PC-9 (cell line): ENCODE results near the gene ME1. TPM values are rescaled to one million over a fixed set of nuclear protein-coding genes. Genes with fewer than 3 reads are reported as not detected.
"Not testable (repeated sequence)": the region's sequence is repeated elsewhere in the genome, so short reads cannot be mapped to it uniquely, and the experiment has no call there.

Source experiments
- BruUV-seq: library from RNA; stranded (reverse); fragments of 400-500 nt; replicated peaks from 2 replicates; lab custom pipeline; 2021; lab: Mats Ljungman, UMichigan
- CTCF ChIA-PET: fragments of 300-600 bp; sonication (Branson Sonifier 250); formaldehyde crosslinking; loops from one replicate; lab custom pipeline; 2022; ENCODE audit warnings: antibody characterized with exemption; lab: Charles Lee
- POLR2A ChIA-PET: fragments of 300-600 bp; sonication (Branson Sonifier 250); formaldehyde crosslinking; loops from one replicate; lab custom pipeline; 2022; ENCODE audit warnings: antibody characterized with exemption; ENCODE audit not compliant: unreplicated experiment; lab: Charles Lee
- DNase-seq, 2 experiments: peaks; one replicate each; pipeline versions ENCODE4 v3.0.0 to v3.0.0-alpha.2; 2015 to 2022; ENCODE audit warnings: mixed read lengths in 1 of 2
- H2AFZ ChIP-seq: fragments of 200-600 bp; sonication (generic); 2 replicates; pipeline ENCODE4 v1.8.1; 2017; ENCODE audit warnings: antibody characterized with exemption
- H3F3A ChIP-seq: fragments of 200-600 bp; sonication (generic); 2 replicates; pipeline ENCODE4 v1.8.1; 2017; ENCODE audit warnings: antibody characterized with exemption, mild to moderate bottlenecking, low read depth; ENCODE audit not compliant: insufficient read depth
- H3K27ac ChIP-seq: fragments of 200-600 bp; sonication (generic); 2 replicates; pipeline ENCODE4 v1.6.1; 2016; ENCODE audit warnings: mixed run types
- H3K27me3 ChIP-seq: fragments of 200-600 bp; sonication (generic); 2 replicates; pipeline ENCODE4 v1.6.1; 2016; ENCODE audit warnings: low read depth, mixed run types; ENCODE audit not compliant: insufficient read depth
- H3K36me3 ChIP-seq: fragments of 200-600 bp; sonication (generic); 2 replicates; pipeline ENCODE4 v1.6.1; 2016; ENCODE audit warnings: low read depth, mixed run types
- H3K4me1 ChIP-seq: fragments of 200-600 bp; sonication (generic); replicated peaks from 2 replicates; pipeline ENCODE4 v1.6.1; 2016; ENCODE audit warnings: mixed run types; ENCODE audit not compliant: insufficient read depth
- H3K4me2 ChIP-seq: fragments of 200-600 bp; sonication (generic); 2 replicates; pipeline ENCODE4 v1.6.1; 2017; ENCODE audit warnings: mixed run types
- H3K4me3 ChIP-seq: fragments of 200-600 bp; sonication (generic); 2 replicates; pipeline ENCODE4 v1.6.1; 2016; ENCODE audit warnings: mixed run types
- H3K79me2 ChIP-seq: fragments of 200-600 bp; sonication (generic); 2 replicates; pipeline ENCODE4 v1.6.1; 2017; ENCODE audit warnings: low read depth, mixed run types
- H3K9me2 ChIP-seq: fragments of 200-600 bp; sonication (generic); 2 replicates; pipeline ENCODE4 v1.8.1; 2017; ENCODE audit warnings: mild to moderate bottlenecking; ENCODE audit not compliant: insufficient read depth
- H3K9me3 ChIP-seq: fragments of 200-600 bp; sonication (generic); 2 replicates; pipeline ENCODE4 v1.8.1; 2016; ENCODE audit warnings: low read depth; ENCODE audit not compliant: insufficient read depth
- H4K20me1 ChIP-seq: fragments of 200-600 bp; sonication (generic); 2 replicates; pipeline ENCODE4 v1.8.1; 2017; ENCODE audit not compliant: insufficient read depth
- EZH2 ChIP-seq: fragments of 200-600 bp; sonication (generic); IDR thresholded peaks from 2 replicates; pipeline ENCODE4 v1.8.0; 2017; ENCODE audit warnings: antibody characterized with exemption, low read depth
- intact Hi-C: fragments of 100-400 bp; cut with micrococcal nuclease; formaldehyde crosslinking; loops from one replicate; pipeline ENCODE4 v1.10.0; 2022; ENCODE audit not compliant: unreplicated experiment
- total RNA-seq: library from RNA; stranded (reverse); gene quantifications from 2 replicates; pipeline ENCODE4 v1.2.3, GENCODE V29; 2021
- TF ChIP-seq, protein P1 (sequence below): fragments of 200-600 bp; sonication (generic); conservative IDR thresholded peaks from 2 replicates; pipeline ENCODE4 v1.6.1; 2017; ENCODE audit warnings: mixed run types, antibody characterized with exemption, mild to moderate bottlenecking, moderate library complexity

ME1 gene
- total RNA-seq, 1 experiment from 2014 or later: 111 TPM

DNA sequence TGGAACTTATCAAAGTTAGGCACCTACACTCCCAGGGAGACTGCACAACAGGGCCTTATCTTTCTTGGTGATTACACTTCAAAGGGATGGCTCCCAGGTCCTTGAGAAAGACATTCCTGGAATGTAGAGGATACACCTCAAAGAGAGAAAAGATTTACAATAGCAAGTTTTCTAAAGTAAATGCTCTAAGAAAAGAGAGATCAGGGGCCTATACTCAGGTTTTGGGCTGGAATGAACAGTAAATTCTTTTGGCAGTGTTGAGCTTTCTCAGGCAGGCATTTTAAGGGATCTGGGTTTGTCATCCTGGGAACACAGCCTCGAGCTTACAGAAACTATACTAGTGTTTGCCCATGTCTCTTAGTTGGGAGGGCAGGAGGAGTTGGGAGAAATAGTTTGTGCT lies 31.7 kb upstream of the ME1 start:
- ChIA-PET POLR2A (no interaction called here), CTCF (no interaction called here)
- H3K79me2 ChIP-seq: no peaks in the 10 kb centered on the region
- H3K4me3 ChIP-seq: no peak overlapping the region
- H3K4me1 ChIP-seq: no peaks in the 10 kb centered on the region
- BruUV-seq: no TSS peak
- no peak for DNase-seq
- no peak overlapping the region for H2AFZ ChIP-seq
- no peaks in the 10 kb centered on the region for H3F3A ChIP-seq
- no peak overlapping the region for H3K27ac ChIP-seq
- intact Hi-C loops: no loop called here
- no peaks in the 10 kb centered on the region for H3K9me2 ChIP-seq
- H3K27me3 ChIP-seq: no peaks in the 10 kb centered on the region
- H3K9me3 ChIP-seq: no peaks in the 10 kb centered on the region
- no peaks in the 10 kb centered on the region for H3K36me3 ChIP-seq
- no peaks in the 10 kb centered on the region for H4K20me1 ChIP-seq
- TF ChIP-seq, protein P1, sequence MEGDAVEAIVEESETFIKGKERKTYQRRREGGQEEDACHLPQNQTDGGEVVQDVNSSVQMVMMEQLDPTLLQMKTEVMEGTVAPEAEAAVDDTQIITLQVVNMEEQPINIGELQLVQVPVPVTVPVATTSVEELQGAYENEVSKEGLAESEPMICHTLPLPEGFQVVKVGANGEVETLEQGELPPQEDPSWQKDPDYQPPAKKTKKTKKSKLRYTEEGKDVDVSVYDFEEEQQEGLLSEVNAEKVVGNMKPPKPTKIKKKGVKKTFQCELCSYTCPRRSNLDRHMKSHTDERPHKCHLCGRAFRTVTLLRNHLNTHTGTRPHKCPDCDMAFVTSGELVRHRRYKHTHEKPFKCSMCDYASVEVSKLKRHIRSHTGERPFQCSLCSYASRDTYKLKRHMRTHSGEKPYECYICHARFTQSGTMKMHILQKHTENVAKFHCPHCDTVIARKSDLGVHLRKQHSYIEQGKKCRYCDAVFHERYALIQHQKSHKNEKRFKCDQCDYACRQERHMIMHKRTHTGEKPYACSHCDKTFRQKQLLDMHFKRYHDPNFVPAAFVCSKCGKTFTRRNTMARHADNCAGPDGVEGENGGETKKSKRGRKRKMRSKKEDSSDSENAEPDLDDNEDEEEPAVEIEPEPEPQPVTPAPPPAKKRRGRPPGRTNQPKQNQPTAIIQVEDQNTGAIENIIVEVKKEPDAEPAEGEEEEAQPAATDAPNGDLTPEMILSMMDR: no peak
- no peak for TF ChIP-seq EZH2
- H3K4me2 ChIP-seq: no peak overlapping the region

DNA sequence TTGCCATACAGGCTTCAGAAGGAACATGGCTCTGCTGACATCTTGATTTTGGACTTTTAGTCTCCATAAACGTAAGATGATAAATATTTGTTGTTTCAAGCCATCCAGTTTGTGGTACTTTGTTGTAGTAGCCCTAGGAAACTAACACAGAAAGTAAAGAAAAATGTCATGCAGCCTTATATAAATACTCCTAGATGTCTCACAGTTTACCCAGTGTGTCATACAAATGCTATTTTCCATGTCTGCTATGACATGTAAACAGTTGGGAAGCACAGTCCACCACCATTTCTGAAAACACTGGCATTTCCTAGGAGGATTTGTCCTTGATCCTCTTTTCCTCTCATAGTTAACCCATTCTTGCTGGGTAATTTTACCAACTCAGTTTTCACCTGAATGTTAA lies 30.6 kb upstream of the ME1 start:
- TF ChIP-seq, protein P1: no peak
- TF ChIP-seq EZH2: no peak
- BruUV-seq: no TSS peak
- no peaks in the 10 kb centered on the region for H3K27me3 ChIP-seq
- no peak overlapping the region for H3K4me2 ChIP-seq
- ChIA-PET POLR2A (no interaction called here), CTCF (no interaction called here)
- no peak for DNase-seq
- no peaks in the 10 kb centered on the region for H3K36me3 ChIP-seq
- intact Hi-C loops: no loop called here
- H3K79me2 ChIP-seq: no peaks in the 10 kb centered on the region
- no peak overlapping the region for H3K27ac ChIP-seq
- no peaks in the 10 kb centered on the region for H3K9me2 ChIP-seq
- no peak overlapping the region for H2AFZ ChIP-seq
- no peaks in the 10 kb centered on the region for H3K9me3 ChIP-seq
- H3K4me3 ChIP-seq: no peak overlapping the region
- H3F3A ChIP-seq: no peaks in the 10 kb centered on the region
- H3K4me1 ChIP-seq: no peaks in the 10 kb centered on the region
- H4K20me1 ChIP-seq: no peaks in the 10 kb centered on the region

DNA sequence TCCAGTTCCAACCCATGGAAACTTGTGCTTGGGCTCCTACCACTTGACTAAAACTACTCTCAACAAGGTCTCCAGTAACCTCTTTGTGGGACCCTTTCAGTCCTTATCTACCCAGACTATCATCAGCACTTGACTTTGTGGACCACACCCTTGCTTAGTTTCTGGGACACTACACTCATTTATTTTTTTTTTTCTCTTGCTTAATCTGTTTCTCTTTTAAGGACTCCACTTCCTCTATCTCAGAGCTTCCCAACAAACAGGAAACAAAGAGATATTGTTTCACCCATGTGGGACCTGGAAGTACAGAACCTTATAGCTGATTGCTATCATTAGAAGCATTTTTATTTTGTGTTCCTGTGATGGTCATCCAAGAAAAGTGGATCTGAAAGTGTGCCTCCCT lies 28.8 kb upstream of the ME1 start:
- Histone ChIP-seq H3K9me3 (no peaks in the 10 kb centered on the region), H2AFZ (no peak overlapping the region), H3K4me3 (no peak overlapping the region), H3K9me2 (no peaks in the 10 kb centered on the region), H3K27ac (no peak overlapping the region), H4K20me1 (no peaks in the 10 kb centered on the region), H3K36me3 (no peaks in the 10 kb centered on the region), H3K4me1 (no peaks in the 10 kb centered on the region), H3K79me2 (no peaks in the 10 kb centered on the region), H3K27me3 (no peaks in the 10 kb centered on the region), H3F3A (no peaks in the 10 kb centered on the region), H3K4me2 (no peak overlapping the region)
- no peak for DNase-seq
- POLR2A ChIA-PET: no interaction called here
- BruUV-seq: no TSS peak
- TF ChIP-seq, protein P1: no peak
- no peak for TF ChIP-seq EZH2
- intact Hi-C loops: no loop called here
- CTCF ChIA-PET: interaction anchor here (0.6 kb wide), 1 partner anchor 32 kb away, joined by 3 read pairs; no protein-coding TSS in a partner anchor

DNA sequence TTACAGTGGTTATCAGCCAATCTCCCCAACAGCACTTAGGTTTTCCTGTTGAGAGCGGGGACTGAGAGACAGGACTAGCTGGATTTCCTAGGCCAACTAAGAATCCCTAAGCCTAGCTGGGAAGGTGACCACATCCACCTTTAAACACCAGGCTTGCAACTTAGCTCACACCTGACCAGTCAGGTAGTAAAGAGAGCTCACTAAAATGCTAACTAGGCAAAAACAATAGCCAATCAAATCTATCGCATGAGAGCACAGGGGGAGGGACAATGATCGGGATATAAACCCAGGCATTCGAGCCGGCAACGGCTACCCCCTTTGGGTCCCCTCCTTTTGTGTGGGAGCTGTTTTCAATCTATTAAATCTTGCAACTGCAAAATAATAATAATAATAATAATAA lies 19.2 kb upstream of the ME1 start:
- H3F3A ChIP-seq, DNase-seq, H3K79me2 ChIP-seq, BruUV-seq, H3K27ac ChIP-seq, H3K9me3 ChIP-seq, H3K36me3 ChIP-seq, H3K4me3 ChIP-seq, H3K4me2 ChIP-seq, POLR2A ChIA-PET, H3K4me1 ChIP-seq, H3K27me3 ChIP-seq, intact Hi-C loops, H4K20me1 ChIP-seq, H3K9me2 ChIP-seq, CTCF ChIA-PET, H2AFZ ChIP-seq: not testable (repeated sequence)

DNA sequence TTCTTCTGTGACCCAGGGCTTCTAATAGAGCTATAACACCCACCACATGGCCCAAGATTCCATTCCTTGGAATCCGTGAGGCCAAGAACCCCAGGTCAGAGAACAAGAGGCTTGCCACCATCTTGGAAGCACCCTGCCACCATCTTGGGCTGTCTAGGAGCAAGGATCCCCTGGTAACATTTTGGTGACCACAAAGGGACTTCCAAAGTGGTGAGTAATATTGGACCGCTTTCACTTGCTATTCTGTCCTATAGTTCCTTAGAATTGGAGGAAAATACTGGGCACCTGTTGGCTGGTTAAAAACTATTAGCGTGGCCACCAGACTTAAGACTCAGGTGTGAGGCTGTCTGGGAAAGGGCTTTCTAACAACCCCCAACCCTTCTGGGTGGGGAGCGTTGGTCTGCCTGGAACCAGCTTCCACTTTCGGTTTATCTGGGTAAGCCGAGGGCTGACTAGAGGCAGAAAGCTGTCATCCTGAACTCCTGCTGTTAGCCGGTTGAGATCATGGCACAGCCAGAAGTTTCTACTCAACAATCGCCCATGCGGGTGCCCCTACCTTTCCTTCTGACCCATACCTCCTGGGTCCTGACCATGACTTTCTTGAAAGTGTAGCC lies 13.3 kb upstream of the ME1 start:
- H3K27me3 ChIP-seq, H3K79me2 ChIP-seq, H3F3A ChIP-seq, POLR2A ChIA-PET, H3K9me3 ChIP-seq, H3K9me2 ChIP-seq, H3K4me3 ChIP-seq, BruUV-seq, intact Hi-C loops, CTCF ChIA-PET, H2AFZ ChIP-seq, H3K4me1 ChIP-seq, H3K27ac ChIP-seq, H4K20me1 ChIP-seq, DNase-seq, H3K4me2 ChIP-seq, H3K36me3 ChIP-seq: not testable (repeated sequence)
